ENCODE results near the gene TMEM101. TPM values are rescaled to one million over a fixed set of nuclear protein-coding genes. Genes with fewer than 3 reads are reported as not detected.

The TMEM101 gene
- total RNA-seq, 1 experiment from 2014 or later = 32.1 TPM

- TF ChIP-seq, protein P1, sequence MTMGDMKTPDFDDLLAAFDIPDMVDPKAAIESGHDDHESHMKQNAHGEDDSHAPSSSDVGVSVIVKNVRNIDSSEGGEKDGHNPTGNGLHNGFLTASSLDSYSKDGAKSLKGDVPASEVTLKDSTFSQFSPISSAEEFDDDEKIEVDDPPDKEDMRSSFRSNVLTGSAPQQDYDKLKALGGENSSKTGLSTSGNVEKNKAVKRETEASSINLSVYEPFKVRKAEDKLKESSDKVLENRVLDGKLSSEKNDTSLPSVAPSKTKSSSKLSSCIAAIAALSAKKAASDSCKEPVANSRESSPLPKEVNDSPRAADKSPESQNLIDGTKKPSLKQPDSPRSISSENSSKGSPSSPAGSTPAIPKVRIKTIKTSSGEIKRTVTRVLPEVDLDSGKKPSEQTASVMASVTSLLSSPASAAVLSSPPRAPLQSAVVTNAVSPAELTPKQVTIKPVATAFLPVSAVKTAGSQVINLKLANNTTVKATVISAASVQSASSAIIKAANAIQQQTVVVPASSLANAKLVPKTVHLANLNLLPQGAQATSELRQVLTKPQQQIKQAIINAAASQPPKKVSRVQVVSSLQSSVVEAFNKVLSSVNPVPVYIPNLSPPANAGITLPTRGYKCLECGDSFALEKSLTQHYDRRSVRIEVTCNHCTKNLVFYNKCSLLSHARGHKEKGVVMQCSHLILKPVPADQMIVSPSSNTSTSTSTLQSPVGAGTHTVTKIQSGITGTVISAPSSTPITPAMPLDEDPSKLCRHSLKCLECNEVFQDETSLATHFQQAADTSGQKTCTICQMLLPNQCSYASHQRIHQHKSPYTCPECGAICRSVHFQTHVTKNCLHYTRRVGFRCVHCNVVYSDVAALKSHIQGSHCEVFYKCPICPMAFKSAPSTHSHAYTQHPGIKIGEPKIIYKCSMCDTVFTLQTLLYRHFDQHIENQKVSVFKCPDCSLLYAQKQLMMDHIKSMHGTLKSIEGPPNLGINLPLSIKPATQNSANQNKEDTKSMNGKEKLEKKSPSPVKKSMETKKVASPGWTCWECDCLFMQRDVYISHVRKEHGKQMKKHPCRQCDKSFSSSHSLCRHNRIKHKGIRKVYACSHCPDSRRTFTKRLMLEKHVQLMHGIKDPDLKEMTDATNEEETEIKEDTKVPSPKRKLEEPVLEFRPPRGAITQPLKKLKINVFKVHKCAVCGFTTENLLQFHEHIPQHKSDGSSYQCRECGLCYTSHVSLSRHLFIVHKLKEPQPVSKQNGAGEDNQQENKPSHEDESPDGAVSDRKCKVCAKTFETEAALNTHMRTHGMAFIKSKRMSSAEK (CRISPR knock-in tag; IDR thresholded peaks at IDR 0.05; ENCODE audit: borderline replicate concordance) = no peak
- TF ChIP-seq FOXP4 (CRISPR knock-in tag; IDR thresholded peaks at IDR 0.05) = no peak
- TF ChIP-seq, protein P2, sequence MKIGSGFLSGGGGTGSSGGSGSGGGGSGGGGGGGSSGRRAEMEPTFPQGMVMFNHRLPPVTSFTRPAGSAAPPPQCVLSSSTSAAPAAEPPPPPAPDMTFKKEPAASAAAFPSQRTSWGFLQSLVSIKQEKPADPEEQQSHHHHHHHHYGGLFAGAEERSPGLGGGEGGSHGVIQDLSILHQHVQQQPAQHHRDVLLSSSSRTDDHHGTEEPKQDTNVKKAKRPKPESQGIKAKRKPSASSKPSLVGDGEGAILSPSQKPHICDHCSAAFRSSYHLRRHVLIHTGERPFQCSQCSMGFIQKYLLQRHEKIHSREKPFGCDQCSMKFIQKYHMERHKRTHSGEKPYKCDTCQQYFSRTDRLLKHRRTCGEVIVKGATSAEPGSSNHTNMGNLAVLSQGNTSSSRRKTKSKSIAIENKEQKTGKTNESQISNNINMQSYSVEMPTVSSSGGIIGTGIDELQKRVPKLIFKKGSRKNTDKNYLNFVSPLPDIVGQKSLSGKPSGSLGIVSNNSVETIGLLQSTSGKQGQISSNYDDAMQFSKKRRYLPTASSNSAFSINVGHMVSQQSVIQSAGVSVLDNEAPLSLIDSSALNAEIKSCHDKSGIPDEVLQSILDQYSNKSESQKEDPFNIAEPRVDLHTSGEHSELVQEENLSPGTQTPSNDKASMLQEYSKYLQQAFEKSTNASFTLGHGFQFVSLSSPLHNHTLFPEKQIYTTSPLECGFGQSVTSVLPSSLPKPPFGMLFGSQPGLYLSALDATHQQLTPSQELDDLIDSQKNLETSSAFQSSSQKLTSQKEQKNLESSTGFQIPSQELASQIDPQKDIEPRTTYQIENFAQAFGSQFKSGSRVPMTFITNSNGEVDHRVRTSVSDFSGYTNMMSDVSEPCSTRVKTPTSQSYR (CRISPR knock-in tag; IDR thresholded peaks at IDR 0.05) = no peak
- TF ChIP-seq, protein P3, sequence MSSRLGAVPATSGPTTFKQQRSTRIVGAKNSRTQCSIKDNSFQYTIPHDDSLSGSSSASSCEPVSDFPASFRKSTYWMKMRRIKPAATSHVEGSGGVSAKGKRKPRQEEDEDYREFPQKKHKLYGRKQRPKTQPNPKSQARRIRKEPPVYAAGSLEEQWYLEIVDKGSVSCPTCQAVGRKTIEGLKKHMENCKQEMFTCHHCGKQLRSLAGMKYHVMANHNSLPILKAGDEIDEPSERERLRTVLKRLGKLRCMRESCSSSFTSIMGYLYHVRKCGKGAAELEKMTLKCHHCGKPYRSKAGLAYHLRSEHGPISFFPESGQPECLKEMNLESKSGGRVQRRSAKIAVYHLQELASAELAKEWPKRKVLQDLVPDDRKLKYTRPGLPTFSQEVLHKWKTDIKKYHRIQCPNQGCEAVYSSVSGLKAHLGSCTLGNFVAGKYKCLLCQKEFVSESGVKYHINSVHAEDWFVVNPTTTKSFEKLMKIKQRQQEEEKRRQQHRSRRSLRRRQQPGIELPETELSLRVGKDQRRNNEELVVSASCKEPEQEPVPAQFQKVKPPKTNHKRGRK (CRISPR knock-in tag; IDR thresholded peaks at IDR 0.05; ENCODE audit: borderline replicate concordance) = no peak
- TF ChIP-seq USF1 (CRISPR knock-in tag; IDR thresholded peaks at IDR 0.05) = no peak
- TF ChIP-seq ELF4 (CRISPR knock-in tag; IDR thresholded peaks at IDR 0.05; ENCODE audit: low read depth) = no peak
- TF ChIP-seq OVOL2 (CRISPR knock-in tag; IDR thresholded peaks at IDR 0.05; ENCODE audit: borderline replicate concordance) = no peak
- no peak for TF ChIP-seq NR3C1 (CRISPR knock-in tag; conservative IDR thresholded peaks at IDR 0.05; ENCODE audit: low read depth)
- TF ChIP-seq MXD4 (CRISPR knock-in tag; IDR thresholded peaks at IDR 0.05; ENCODE audit: borderline replicate concordance) = no peak
- no peak for TF ChIP-seq E2F5 (CRISPR knock-in tag; IDR thresholded peaks at IDR 0.05)
- no peak for TF ChIP-seq ATF3 (CRISPR knock-in tag; conservative IDR thresholded peaks at IDR 0.05)
- no peak for TF ChIP-seq IRF1 (CRISPR knock-in tag; IDR thresholded peaks at IDR 0.05)
- TF ChIP-seq, protein P4, sequence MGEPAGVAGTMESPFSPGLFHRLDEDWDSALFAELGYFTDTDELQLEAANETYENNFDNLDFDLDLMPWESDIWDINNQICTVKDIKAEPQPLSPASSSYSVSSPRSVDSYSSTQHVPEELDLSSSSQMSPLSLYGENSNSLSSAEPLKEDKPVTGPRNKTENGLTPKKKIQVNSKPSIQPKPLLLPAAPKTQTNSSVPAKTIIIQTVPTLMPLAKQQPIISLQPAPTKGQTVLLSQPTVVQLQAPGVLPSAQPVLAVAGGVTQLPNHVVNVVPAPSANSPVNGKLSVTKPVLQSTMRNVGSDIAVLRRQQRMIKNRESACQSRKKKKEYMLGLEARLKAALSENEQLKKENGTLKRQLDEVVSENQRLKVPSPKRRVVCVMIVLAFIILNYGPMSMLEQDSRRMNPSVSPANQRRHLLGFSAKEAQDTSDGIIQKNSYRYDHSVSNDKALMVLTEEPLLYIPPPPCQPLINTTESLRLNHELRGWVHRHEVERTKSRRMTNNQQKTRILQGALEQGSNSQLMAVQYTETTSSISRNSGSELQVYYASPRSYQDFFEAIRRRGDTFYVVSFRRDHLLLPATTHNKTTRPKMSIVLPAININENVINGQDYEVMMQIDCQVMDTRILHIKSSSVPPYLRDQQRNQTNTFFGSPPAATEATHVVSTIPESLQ (CRISPR knock-in tag; IDR thresholded peaks at IDR 0.05) = no peak
- no peak for TF ChIP-seq MLX (CRISPR knock-in tag; IDR thresholded peaks at IDR 0.05)
Measured at GRCh38 chr17:44000141-44000860, 14.5 kb downstream of the TMEM101 start (continued).

Data from WTC11 (cell line).